ELR (cell line): ENCODE measurements around the gene SIRT2.

Experiments
- DNase-seq: peaks from one replicate; pipeline ENCODE4 v3.0.0-alpha.2; 2015; ENCODE audit warnings: low read depth

The SIRT2 gene

DNA sequence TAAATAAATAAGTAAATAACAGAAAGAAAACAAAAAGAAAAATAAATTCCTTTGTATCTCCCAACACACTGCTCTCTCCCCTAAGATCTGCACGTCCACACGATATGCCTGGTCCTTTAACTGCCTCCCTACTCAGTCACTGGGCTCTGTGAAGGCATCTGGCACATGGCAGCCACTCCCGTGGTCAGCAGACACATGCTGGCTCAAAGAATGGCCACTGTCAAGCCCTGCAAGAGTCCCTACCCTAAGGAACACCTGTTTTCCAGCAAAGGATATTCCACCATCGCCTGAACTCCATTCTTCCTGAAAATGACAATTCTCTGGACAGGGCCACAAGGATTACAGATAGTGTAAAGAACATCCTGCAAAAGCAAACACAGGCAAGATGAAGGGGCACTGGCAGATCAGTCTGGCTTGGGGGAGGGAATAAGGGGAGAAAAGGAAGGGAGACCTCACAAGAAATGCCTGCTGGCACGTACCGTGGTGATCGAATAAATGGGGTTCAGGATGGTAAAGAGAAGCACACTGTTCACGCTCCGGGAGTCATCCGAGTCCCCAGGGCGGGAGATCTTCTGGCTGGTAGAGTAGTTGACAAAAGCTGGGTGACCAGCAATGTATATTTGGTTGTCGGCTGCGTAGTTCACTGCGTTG lies 53.9 kb downstream of the SIRT2 start:
- DNase-seq, result no peak

DNA sequence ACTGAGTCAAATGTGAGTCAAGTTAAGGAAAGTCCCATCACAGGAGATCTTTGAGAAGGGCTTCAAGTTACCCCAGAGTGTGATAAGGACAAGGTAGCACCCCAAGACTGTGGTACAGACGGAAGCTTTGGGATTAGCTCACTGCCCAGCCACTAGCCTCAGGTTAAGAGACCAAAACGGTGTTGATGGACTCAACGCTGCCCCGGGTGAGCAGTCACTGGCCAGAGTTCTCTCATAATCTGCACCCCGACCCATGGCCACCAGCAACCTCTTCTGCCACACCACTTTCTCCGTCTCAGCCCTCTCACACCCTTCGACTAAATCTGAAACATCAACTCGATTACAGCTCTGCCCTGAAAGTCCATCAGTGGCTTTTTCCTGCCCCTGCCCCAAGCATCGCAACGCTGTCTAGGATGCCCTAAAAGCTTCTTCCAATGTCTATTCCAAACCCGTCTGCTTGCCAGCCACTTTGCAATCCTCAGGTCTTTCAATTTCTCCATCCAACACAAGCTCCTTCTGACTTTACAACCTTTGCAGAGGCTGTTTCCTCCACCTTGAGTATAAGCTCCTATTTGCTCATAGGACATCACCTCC lies 55.2 kb downstream of the SIRT2 start:
- DNase-seq, result no peak

DNA sequence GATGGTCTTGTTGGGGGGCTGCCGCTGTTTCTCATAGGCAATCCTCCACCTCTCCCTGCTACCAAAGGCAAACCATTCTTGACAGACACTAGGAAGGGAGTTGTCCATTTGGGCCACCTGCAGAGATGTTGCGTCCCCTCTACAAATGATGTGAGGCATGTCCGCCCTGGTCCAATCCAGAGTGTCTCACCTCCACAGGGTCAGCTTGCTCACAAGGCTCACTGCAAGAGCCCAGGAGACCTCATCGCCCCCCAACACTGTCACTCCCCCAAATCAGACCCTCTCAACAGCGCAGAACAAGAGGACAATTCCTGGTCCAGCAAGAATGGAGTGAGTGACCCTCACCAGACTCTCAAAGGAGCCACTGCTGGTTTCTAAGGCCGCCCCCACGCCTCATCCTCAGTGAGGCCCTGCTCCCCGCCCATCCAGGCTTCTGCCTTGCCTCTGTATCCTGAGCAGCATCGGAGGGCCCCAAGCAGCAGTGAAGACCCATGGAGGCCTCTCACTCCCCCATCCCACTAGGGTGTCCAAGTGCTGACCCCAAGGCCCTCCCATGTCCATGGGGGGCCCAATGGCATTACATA lies 56.2 kb downstream of the SIRT2 start:
- no peak for DNase-seq

DNA sequence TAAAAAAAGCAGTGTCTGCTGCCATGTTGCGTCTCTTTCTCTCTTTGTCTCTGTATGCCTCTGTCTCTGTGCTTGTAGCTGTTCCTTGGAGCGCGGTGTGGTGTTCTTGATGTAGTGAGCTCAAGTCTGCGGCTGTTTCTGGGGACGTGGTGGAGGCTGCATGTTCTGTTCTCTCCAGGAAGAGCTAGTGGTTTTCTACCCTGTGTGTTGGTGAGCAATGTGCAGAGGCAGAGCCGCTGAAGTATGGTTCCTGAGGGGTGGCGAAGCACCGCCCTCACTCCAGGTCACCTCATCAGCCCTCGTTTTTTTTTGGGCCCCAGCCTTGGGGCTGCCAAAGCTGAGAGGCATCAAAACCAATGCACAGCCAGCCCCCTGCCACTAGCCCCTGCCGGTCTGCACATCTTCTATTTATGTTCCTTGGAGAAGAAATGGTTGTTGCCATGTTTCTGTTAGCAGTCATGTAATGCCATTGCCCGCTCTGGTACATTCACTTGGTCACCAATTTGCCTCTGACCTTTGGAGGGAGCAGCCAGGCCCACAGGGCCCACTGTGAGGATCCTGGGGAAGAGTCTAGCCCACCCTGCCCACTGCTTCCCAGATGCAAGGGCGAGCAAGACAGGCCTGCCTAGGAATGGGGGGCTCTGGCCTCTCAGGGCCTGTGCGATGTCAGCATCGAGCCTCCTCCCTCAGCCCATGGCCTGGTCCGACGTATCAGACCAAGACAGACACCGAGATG lies 56.8 kb downstream of the SIRT2 start:
- DNase-seq, result no peak

DNA sequence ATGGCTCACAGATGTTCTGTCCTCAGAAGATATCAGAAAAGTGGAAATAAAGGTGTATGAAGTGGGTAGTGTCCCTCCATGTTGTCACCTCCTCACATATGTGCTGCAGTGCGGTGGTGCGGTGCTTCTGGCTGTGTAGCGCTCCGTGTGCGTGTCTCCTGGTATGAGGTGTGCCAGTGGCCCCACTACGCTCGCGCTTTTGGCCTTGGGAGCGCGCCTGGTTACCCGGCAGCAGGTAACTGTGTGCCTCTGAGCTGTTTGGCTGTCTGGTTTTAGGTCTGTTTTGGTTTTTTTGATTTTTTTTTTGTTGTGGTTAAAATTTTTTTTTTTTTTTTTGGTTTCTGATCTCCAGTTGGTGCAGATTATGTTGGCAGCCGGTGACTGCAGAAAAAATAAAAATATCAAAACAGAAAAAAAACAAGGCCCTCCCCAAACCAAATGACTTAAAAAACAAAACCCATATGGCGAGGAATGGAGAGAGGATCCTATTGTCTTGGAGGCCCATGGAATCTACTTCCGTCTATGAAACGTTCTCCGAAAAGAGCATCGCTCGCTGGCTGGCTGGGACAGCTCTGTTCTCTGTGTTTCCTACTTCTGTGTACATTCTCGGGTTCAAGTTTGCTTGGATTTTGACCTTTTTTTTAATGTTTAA lies 57.5 kb downstream of the SIRT2 start:
- DNase-seq, result no peak

DNA sequence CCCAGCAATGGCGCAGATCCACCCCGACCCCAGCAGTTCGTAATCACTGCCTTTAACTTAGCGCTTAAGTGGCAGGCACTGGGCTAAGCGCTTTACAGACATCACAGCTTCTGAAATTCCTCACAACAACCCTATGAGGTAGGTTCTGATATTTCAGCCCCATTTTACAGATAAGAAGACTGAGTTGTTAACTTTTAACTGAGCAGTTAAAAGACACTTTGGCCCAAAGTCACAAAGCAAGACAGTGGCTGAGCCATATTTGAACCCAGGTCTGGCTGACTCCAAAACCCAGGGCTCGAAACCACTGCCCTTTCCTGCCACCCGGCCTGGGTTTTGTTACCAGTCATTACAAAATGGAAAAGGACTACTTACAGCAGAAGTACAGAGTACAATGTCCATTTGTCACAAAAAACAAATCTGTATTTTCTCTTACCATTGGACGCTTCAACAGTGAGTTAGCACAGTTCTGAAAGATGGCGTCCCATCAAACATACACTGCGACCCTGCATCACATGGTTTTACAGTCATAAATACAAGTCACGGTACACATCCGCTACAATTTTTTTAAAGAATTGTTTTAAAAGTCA lies 58.1 kb downstream of the SIRT2 start:
- no peak for DNase-seq

DNA sequence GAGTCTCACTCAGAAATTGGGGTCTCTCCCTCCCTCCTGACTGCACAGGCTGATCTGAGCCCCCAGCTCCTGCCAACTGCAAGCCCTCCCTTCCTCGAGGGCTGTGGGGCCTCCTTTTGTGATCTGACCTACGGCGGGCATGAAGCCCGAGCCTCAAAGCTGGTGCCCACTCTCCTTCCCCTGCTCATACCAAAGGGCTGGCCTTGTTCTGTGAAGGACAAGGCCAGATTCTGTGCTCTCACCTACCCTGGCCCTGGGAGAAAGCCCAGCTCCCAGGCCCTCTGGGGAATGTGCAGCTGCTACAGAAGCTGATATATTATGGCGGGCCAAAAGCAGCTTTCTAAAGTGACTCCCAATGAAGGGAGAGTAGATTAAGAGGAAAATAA lies 58.8 kb downstream of the SIRT2 start:
- no peak for DNase-seq

DNA sequence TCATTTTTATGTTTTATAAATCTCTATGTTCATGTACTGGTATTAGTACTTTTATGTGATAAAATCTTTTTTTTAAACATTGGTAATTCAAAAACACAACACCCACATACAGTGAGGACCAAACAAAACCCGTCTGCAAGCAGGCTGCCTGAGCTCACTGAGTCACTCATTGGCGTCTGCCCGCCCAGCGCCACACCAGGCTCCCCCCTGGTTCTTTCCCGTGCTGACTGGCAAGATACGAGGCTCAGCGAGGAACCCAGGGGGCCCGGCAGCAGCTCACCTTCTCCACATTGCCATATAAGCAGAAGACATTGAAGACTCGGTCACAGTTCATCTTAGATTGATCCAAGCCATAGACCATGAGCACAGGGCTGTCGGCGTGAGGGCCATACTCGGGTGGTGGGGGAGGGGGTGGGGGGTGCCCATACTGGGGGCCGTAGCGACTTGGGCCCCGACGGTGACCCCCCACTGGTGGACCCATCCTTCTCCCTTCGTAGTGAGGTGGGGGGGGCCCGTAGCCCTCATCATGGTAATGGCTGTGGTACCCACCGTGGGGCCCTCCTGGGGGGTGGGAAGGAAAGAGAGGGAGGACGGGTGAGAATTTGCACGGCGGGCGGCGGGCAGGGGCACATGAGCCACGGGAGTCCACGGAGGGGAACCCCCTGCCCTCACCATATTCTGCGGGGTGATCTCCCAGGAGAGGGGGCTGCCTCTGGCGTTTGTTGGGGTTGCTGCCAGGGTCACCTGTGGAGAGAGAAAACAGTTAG lies 59.4 kb downstream of the SIRT2 start:
- peak; percentile 52 for DNase-seq

DNA sequence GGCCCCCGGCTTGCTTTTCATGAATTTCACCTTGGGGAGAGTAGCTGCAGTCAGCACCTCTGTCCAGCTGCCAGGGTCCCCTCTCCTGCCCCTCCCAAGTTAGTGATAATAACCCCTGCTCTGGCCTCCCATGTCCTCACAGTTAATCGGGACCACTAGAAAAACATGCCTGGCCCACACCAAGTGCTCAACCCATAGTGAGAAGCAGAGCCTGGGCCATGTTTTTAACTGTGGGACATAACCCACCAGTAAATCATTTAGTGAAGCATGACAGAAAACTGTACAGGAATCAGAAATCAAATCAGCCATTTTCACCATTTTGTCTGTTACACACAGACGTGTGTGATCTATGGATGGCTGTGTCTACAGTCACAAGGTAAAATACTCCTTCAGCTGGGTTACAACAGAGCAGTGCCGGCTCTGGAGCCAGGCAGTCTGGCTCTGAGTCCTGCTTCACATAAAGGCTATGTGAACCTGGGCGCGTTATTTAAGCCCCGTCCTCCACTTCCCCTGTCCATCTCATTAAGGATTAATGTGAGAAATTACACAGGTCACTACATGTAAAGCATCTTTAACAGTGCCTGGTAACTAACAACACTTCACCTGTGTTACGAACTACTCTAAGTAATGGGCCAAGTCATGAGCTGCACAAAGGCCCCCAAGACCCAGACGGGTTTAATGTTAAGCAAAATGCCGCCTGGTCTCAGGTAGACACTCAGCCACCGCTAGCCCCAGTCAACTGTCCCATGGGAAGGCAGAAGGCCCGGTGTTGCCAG lies 60.2 kb downstream of the SIRT2 start:
- DNase-seq, result no peak

DNA sequence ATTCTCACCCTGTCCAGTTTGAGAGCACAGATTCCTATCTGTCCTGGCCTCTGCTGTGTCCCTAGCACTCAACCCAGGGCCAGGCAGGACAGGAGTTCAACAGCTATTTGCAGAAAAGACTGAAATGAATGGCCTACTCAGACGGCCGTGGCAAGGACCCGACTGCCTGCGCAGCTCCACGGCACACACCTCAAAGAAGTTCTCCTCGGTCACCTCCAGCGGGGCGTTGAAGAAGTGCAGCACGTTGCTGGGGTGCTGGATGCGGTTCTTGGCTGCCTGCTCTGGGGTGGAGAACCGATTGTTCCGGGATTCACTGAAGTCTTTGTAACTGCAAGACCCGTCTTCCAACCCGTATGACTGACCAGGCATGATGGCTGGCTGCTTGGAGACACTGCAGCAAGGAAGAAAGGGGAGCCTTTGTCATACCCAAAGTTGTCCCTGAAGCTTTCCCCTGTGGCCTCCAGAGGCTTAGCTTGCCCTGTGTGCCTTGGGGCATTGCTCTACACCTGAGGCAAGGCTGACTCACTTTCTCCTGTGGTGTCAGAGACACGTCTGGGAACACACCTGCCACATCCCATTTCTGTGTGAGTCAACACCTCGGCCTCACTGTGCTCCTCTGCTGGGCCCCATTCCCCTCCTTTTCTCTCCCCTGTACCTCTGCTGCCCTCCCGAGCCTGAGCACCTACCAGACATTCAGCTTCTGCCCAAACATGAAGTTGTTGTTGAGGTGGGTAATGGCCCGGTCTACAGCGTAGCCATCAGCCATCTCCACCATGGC lies 61.0 kb downstream of the SIRT2 start:
- DNase-seq, result peak; percentile 54

DNA sequence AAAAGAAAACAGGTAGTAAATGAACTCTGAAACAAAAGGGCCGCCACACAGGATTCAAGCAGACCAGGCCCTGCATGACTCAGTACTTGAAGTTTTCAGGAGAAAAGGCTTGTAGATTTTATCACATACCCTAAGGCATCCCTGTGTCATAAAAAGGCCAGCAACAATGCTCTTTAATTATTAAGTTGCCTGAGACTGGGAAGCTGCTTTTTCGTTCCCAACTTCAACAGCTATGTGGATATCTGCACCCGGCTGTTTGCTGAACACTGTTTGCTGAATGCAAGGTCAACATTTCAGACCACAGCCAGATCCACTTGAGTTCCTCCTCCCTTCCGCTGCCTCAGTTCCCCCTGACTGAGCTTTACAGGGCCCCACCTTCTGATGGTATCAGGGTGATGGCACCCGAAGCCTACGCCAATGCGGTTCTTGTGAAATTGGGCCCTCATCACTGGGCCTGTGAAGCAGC lies 61.7 kb downstream of the SIRT2 start:
- peak; percentile 91 for DNase-seq

DNA sequence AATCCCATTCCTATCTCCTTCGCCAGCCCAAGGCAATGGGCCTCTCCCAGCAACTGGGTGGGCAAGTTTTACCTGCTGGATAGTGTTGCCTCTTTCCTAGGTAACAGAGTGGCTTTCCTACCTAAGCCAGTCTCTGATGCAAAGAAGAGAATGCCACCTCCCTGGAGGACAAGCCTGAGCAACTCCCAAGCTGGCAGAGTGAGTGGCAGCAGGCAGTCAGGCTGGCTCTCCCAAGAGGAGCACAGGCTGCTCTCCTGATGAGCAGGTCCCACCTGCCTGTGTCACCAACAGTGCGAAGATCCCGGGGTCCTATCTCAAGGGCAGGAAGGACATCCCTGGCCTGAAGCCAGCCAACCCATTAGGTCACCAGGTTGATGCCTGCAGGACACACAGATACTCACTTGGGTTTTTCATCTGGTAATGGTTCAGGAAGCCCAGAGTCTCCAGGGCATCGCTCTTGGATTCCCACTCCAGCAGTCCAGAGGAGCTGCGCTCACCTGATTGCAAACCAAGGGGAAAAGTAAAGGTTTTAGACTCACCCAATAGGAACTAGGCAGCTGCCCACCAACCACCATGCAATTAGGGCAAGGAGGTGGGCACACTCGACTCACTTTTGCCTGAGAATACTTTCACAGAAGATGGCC lies 62.3 kb downstream of the SIRT2 start:
- no peak for DNase-seq

DNA sequence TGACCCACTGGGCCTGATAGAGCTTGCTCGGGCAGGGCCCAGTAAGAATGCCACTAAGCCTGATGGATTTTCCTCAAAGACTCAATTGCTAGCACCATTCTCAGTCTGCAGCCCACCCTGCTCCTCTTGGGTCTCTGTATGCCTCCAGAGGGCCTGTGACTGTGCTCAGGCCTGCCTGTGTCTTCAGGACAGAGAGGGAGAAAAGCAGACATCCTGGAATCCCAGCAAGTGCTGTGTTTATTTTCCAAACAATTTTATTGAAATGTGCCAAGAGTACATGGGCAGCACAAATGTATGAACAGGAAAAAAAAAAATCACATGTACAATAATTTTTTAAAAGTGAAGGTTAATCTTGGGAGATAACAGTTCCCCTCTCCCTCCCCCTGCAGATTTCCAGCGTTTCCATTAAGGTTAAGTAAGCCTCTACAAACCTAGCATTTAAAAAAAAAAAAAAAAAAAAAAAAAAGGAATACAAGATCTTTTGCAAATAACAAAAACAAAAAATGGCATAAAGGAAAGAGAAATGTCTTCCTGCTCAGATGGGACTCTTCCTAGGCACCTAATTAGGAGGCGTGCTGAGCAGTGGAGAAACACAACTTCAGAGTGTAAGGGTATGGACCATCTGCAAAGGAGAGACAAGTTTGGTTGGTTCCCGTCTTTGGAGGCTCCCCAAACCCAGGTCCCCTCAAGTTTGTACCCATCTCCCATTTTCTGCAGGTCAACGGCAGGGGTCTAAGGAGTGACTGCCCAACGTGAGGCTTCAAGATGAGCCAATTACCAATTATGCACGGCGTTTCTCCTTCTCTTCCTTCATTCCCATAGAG lies 63.0 kb downstream of the SIRT2 start:
- no peak for DNase-seq

DNA sequence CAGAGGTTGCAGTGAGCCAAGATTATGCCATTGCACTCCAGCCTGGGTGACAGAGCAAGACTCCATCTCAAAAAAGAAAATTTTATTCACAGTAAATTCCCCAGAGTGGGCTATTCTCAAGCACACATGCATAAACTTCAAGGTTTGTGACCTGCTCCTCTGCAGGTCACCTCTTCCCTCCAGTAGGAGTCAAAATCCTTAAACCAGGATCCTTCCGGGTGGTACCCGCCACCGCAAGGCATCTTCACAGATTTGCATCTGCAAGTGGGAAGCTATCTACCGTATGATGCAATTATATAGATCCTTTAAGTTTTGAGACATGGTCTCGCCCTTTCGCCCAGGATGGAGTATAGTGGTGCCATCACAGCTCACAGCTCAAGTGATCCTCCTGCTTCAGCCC lies 64.8 kb downstream of the SIRT2 start:
- DNase-seq, result no peak

DNA sequence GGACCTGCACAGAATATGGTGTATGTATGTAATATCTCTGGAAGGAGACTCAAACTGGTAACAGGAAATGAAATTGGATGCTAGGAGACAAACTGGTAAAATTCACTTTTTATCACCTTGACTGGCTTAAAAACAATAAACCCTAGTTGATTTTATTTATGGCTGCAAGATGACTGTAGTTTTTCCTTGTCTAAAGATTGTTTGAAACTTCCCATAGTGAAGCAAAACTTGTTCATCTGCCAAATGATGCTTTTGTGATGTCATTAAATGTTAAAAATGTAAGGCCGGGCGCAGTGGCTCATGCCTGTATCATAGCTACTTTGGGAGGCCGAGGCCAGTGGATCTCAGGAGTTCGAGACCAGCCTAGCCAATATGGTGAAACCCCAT lies 65.3 kb downstream of the SIRT2 start:
- no peak for DNase-seq

DNA sequence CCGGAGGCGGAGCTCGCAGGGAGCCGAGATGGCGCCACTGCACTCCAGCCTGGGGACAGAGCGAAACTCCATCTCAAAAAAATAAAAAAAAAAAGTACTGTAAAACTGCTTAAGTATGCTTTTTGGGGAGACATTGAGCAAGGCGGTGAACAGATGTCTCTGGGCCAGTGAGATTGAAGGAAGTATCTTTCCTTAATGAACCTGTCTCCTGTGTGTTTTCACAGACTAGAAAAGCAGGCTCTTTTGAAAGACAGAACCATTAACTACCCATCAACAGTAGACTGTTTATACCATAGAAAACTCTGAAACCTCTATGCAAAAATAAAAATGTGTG lies 66.4 kb downstream of the SIRT2 start:
- no peak for DNase-seq

DNA sequence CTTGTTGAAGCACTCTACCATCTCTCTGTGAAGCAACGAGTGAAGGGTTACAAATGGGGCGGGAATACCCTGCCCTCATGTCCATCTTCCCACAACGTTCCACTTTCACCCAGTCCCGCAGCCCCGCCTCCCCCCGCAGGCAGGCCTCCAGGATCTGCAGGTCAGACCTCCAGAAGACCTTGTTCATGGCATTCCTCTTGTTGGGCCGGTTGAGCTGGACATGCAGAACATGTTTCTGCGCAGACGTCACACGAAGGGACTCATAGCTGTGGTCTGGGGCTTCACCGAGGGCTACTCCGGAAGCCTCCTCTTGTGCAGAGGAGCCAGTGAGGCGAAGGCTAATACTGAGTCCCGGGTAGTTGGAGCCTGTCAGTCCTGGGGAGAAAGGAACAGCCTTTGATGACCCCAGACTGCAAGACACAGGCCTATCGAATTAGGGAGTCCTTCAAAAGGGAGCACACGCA lies 68.2 kb downstream of the SIRT2 start:
- peak; percentile 98 for DNase-seq

DNA sequence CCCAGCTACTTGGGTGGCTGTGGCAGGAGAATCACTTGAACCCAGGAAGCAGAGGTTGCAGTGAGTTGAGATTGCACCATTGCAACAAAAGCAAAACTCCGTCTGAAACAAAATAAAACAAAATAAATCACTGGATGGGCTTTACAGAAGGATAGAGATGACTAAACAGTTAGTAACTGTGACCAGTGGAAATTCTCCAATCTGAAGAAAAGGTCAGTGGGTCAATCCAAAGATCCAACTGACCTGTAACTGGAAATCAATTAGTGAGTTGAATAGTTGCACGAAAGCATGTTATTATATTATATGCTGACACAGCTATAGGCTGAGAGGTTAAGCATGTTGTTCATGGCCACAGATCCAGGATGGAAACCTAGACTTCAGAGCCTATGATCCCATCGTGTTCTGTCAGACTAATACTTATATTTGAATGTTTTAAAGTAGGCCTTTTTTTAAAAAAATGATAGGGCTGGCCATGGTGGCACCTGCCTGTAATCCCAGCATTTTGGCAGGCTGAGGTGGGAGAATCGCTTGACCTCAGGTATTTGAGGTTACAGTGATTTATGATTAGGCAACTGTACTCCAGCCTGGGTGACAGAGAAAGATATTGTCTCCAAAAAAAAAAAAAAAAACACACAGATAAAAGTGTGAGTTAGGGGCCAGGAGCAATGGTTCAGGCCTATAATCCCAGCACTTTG lies 69.2 kb downstream of the SIRT2 start:
- DNase-seq, result peak; percentile 74
